Inferior parietal cortex (tissue), 1 donor: ENCODE results near the gene NFIA.

ENCODE experiments used
- DNase-seq: peaks from one replicate; pipeline ENCODE4 v3.0.0-alpha.2; 2016; ENCODE audit errors: extremely low spot score

Gene NFIA

GRCh38 chr1:61083807-61084440 is 1.6 kb downstream of the NFIA start:
- DNase-seq, result peak; percentile 65

- DNase-seq, result peak; percentile 29
Observed at GRCh38 chr1:61084491-61085031, 2.2 kb downstream of the NFIA start.

GRCh38 chr1:61085206-61085982 is 3.0 kb downstream of the NFIA start:
- DNase-seq, result peak; percentile 44

DNA sequence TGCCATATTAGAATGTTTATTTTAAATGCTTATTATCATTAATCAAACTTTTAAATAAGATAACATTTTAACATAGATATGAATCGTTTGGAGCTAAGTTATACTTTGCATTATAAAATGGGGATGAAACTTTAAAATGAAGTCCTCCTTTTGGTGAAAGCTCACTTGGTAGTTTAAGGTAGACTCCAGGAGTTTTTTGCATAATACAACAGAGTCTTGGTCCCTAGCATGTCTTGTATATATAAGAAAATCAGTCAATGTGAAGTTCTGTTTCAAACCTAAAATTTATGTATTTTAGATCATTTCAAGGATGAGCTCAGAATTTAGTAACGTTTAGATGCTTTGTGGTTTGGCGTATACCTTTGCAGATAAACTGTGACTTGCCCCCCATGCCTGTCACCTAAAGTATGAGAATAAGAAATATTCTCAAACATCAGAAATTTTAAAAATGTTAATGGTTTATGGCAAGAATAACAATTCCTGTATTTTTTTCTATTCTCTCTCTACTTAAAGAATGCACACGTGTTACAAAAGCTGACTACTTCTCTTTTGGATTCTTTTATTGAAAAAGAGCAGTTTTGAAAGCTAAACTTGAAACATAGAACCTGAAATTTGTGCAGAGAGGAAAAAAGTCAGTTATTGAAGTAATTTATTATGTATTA is 3.8 kb downstream of the NFIA start:
- no peak for DNase-seq

GRCh38 chr1:61087571-61087970 is 5.2 kb downstream of the NFIA start:
- DNase-seq, result no peak

DNA sequence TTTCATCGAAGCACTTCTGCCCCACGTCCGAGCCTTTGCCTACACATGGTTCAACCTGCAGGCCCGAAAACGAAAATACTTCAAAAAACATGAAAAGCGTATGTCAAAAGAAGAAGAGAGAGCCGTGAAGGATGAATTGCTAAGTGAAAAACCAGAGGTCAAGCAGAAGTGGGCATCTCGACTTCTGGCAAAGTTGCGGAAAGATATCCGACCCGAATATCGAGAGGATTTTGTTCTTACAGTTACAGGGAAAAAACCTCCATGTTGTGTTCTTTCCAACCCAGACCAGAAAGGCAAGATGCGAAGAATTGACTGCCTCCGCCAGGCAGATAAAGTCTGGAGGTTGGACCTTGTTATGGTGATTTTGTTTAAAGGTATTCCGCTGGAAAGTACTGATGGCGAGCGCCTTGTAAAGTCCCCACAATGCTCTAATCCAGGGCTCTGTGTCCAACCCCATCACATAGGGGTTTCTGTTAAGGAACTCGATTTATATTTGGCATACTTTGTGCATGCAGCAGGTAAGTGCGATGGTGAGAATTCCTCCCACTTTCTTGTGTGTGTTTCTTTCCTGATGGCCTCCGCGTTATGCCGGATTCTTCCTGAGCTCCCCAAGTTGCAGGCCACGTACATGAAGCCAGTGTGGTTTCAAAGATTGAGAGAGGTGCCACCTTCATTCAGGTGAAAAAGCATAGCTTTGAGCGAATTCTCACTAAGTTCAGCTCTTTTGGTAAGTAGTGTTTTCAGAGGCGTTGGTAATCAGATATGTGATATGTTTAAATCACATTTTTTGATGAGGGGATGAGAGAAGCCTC is 6.0 kb downstream of the NFIA start:
- no peak for DNase-seq

DNA sequence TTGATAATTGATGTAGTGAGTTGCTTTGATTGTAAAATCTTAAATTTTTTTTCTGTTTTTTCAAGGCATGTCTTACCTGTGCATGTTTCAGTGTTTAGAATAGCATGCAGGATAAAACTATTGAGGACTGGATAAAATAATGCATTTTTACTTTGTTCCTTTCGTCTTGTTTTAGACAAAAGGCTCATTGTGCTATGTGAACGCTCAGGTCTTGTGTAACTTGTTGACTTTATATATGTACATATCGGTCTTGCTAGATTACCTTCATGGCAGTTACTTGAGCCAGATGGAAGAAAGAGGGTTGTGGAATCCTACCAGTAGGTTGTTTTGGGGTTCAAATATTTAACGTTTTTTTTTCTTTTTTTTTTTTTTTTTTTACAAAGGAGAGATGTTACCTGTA is 7.0 kb downstream of the NFIA start:
- DNase-seq, result no peak

- peak; percentile 47 for DNase-seq
Observed at GRCh38 chr1:61089741-61090140, 7.4 kb downstream of the NFIA start.

DNA sequence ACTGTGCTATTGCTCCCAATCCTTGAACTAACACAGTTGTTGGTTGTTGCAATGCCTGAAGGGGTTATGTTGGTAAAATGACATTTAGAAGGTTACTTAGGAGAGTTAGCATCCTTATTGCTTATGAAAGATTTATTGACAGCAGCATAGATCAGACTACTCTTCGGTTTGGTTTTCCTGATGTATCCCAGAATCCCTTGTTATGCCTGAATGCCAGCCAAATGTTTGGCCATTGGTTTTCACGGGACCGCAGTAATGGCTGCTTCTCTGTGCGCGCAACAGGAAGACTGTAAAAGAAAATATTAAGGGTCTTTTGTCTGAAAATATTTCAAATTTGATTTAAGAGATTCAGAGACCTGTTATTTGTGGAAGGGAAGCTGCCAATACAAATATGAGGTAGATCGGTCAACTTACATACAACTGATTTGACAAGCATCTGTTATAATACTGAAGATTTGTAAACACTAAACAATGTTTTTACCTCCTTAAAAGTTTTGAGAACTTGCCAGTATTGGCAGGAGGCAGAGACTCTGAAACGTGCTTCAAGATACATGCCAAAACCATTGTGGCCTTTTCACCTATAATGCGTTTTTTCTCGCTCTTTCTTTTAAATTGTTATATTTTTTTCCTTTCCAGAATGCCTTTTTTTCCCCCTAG is 8.3 kb downstream of the NFIA start:
- DNase-seq, result peak; percentile 77

GRCh38 chr1:61091455-61091854 is 9.1 kb downstream of the NFIA start:
- DNase-seq, result no peak

- no peak for DNase-seq
Observed at GRCh38 chr1:61092642-61093041, 10.3 kb downstream of the NFIA start.

DNA sequence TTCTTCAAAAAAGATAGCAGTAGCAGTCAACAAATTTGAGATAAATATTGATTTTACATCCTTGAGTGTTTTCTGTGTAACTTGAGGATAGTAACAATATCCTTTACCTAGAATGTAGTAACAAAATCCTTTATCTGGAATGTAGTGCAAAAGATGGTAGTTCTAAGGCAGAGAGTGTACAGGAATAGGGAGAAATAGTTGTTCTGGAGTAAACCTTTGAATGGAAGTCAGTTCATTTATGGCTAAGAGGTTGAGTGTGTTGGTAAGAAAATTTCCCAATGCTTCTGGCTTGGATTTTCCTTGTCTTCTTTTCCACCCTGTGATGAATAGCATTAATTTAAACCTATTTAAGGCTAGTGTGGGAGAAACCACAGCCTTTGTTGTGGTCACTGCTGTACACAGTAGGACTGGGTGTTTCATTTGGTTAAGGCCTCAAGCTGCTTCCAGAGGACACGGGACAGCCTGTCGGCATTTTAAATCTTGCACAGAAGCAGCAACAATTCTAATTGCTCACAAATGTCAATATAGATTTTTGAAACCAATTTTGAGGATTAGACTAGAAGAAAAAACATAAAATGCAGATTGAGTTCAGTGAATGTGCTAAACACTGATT is 11.3 kb downstream of the NFIA start:
- no peak for DNase-seq

DNA sequence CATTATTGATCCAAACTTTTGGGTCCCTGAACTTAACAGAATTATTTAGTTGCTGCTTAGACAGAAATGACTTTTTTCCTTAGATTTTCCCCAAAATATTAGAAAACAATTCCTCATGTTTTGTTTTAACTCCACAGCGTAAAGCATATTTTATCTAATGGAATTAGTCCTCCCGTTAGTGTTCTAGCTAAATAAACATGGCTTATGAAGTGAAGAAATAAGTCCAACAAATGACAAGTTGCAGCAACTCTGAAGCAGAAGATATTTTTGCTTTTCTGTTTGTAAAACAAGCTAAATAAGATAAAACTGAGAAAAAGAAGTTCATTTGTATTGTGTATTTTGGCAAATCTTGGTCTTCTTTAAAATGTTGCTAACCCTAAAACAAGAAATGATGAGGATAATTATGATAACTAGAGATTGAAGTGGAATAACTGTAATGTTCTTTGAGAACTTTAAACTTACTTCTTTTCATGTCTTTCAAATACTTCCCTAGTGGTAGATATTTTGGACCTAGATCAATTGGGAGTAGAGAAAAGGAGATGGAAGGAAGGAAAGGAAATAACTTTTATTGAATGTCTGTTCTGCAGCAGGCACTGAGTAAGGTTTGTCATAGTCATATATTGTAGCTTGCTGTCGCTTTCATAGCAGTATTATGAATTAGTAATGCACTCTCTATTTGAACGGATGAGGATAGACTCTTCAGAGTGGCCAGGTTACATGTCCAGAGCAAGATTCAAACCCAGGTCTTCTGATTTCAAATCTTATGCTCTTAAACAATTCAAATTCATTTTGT is 12.5 kb downstream of the NFIA start:
- DNase-seq, result no peak

DNA sequence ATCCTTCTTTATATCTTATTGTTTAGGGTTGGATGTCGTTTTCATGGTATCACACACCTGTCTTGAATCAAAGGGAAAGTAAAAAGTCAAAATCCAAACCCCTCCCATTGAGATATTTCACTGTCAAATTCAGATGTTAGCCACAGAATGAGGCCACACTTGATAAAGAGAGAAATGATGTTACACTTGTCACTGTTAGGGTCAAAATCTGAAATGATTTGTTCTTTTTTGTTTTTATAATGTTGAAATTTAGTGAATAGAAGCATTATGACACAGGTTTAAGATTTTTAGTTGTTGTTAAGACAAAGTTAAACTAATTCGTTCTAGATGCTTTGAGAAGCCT is 13.1 kb downstream of the NFIA start:
- DNase-seq, result no peak

GRCh38 chr1:61097317-61097716 is 15.0 kb downstream of the NFIA start:
- DNase-seq, result no peak

- no peak for DNase-seq
Observed at GRCh38 chr1:61097722-61098121, 15.4 kb downstream of the NFIA start.

DNA sequence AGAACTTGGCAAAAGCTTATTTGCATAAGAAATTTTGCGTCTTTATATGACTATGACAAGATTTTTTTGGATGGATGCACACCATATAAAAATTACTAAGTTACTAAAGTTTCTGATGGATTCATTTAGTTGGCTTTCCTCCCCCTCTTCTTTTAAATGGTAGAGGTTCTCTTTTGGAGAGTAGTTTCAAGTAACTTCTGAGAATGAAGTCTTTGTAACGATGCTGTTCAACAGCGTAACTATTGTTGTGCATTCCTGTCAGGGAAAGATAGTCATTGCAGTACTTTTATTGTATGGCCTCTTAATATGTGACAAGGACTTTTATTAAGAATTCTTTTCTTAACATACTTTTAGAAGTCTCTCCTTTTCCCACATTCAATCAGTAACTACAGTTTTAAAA is 16.0 kb downstream of the NFIA start:
- DNase-seq, result peak; percentile 28

DNA sequence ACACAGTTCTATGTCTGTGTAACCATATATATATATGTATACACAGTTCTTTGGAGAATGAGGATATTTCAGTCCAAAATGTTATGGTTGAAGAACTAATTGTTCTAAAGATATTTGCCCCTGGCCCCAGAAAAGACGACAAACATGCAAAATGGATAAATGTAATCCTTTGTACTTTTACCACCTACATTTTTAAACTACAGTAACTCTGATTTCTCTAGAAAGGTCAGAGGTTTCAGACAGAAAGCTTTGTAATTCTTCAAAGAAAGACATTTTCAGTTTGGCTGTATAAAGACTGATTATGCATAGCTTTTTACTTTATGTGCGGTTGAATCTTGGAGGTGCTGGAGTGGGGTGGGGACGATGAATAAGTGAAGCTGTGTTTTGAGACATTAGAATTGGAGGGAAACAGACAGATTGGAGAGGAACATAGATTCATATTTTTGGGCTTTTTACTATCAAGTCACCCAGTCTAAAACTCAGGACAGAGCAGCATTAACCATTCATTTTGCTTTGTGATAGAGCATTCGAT is 16.6 kb downstream of the NFIA start:
- no peak for DNase-seq

DNA sequence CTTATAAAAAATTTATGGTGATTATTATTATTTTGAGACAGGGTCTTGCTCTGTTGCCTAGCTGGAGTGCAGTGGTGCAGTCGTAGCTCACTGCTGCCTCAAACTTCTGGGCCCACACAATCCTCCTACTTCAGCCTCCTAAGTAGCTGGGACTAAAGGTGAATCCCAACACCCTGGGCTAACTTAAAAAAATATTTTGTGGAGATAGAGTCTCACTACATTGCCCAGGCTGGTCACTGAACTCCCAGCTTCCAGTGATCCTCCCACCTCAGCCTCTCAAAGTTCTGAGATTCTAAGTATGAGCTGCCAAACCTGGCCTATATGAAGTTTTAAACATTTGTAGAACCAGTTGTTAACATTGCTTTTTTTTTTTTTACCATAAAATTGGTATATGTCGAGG is 18.2 kb downstream of the NFIA start:
- DNase-seq, result no peak

DNA sequence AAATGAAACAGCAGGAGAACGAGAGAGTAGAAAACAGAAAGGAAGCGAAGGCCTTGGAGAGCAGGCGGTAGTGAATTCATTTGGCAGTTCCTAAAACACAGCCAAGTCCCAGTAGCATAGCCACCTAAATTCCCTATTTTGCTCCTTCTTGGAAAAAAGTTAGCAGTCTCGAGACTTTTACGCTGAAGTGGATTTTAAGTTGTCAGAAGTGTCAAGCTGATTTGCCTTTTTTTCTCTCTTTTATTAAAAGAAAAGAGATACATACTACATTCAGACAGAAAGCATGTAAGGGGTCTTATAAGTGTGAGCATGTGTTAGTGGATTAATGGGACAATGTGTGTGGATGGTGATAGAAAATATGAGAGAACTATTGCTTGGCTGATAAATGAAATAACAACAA is 19.2 kb downstream of the NFIA start:
- DNase-seq, result peak; percentile 52
